HCT116 (cell line): ENCODE results near the gene PARM1. TPM values are rescaled to one million over a fixed set of nuclear protein-coding genes. Genes with fewer than 3 reads are reported as not detected.

ENCODE experiments used
- ATAC-seq: fragments of 200-7000 bp; cut with Tn5 transposase; 2 replicates; pipeline ENCODE4 v1.9.1; 2020; ENCODE audit warnings: mild to moderate bottlenecking, moderate library complexity
- BruUV-seq: library from RNA; stranded (reverse); fragments of 400-500 nt; replicated peaks from 2 replicates; lab custom pipeline; 2021; lab: Mats Ljungman, UMichigan
- CTCF ChIA-PET: fragments of 300-600 bp; sonication (Branson Sonifier 250); formaldehyde crosslinking; loops from one replicate; lab custom pipeline; 2021; ENCODE audit warnings: antibody characterized with exemption; lab: Charles Lee
- POLR2A ChIA-PET: fragments of 300-600, 350-600 bp; sonication (Branson Sonifier 250); formaldehyde crosslinking; loops from one replicate; lab custom pipeline; 2021; ENCODE audit warnings: antibody characterized with exemption; lab: Charles Lee
- RAD21 ChIA-PET, 2 experiments: fragments of 300-600 bp; sonication (Branson Sonifier 250); formaldehyde crosslinking; loops; one replicate each; lab custom pipeline; 2023; ENCODE audit warnings: low total read pairs in 2 of 2; ENCODE audit not compliant: uncharacterized antibody in 2 of 2, unreplicated experiment in 2 of 2, low non-redundant PET in 1 of 2; lab: Charles Lee
- DNase-seq: peaks from one replicate; pipeline ENCODE4 v3.0.0-alpha.2; 2010; ENCODE audit warnings: low read depth, low spot score
- H2AFZ ChIP-seq: fragments of 200-600 bp; shearing (Covaris generic), sonication (generic); 2 replicates; pipeline ENCODE4 v1.6.1; 2017; ENCODE audit warnings: low read depth, mixed run types, mixed read lengths, antibody characterized with exemption, low read length; ENCODE audit not compliant: poor library complexity, severe bottlenecking
- H3K27ac ChIP-seq: 2 replicates; pipeline ENCODE4 v1.5.1; 2012; ENCODE audit warnings: low read depth, low read length
- H3K27me3 ChIP-seq: fragments of 200-600 bp; sonication (generic); 2 replicates; pipeline ENCODE4 v1.6.1; 2016; ENCODE audit warnings: mixed run types, low read length, mixed read lengths; ENCODE audit not compliant: insufficient read depth
- H3K36me3 ChIP-seq, 2 experiments: fragments of 200-500 bp in 1 of 2; fragments of 200-600 bp in 1 of 2; sonication (Bioruptor generic) in 1 of 2; sonication (generic) in 1 of 2; 2 replicates each; pipeline versions ENCODE4 v1.5.1 to v1.6.1; 2014 to 2016; ENCODE audit warnings: low read length in 2 of 2, inconsistent platforms in 1 of 2, mixed read lengths in 1 of 2, mixed run types in 1 of 2; ENCODE audit not compliant: insufficient read depth in 2 of 2, control insufficient read depth in 1 of 2
- H3K4me1 ChIP-seq, 2 experiments: fragments of 200-600 bp in 1 of 2; sonication (generic) in 1 of 2; 2 replicates each; pipeline versions ENCODE4 v1.5.1 to v1.6.1; 2012 to 2017; ENCODE audit warnings: low read length in 2 of 2, inconsistent platforms in 1 of 2, mild to moderate bottlenecking in 1 of 2, mixed read lengths in 1 of 2, mixed run types in 1 of 2, moderate library complexity in 1 of 2; ENCODE audit not compliant: insufficient read depth in 2 of 2, control insufficient read depth in 1 of 2
- H3K4me2 ChIP-seq: fragments of 200-600 bp; sonication (generic); 2 replicates; pipeline ENCODE4 v1.6.1; 2017; ENCODE audit warnings: mixed run types, low read length, mixed read lengths
- H3K4me3 ChIP-seq, 2 experiments: fragments of 200-600 bp in 1 of 2; sonication (generic) in 1 of 2; replicated peaks in 1 of 2; 2 replicates each; pipeline ENCODE4 v1.5.1; 2011 to 2016; ENCODE audit warnings: low read length in 2 of 2, control low read depth in 1 of 2, low read depth in 1 of 2, mild to moderate bottlenecking in 1 of 2, mixed read lengths in 1 of 2, mixed run types in 1 of 2
- H3K79me2 ChIP-seq: fragments of 200-600 bp; sonication (generic); 2 replicates; pipeline ENCODE4 v1.6.1; 2017; ENCODE audit warnings: mild to moderate bottlenecking, mixed run types, low read length, moderate library complexity, mixed read lengths; ENCODE audit not compliant: insufficient read depth
- H3K9ac ChIP-seq: fragments of 200-600 bp; sonication (generic); 2 replicates; pipeline ENCODE4 v1.6.1; 2016; ENCODE audit warnings: low read length, mixed read lengths
- H3K9me2 ChIP-seq: fragments of 200-600 bp; sonication (generic), shearing (Covaris generic); 2 replicates; pipeline ENCODE4 v1.6.1; 2017; ENCODE audit warnings: mixed run types, mild to moderate bottlenecking, moderate library complexity; ENCODE audit not compliant: insufficient read depth
- H3K9me3 ChIP-seq, 2 experiments: fragments of 200-500 bp in 1 of 2; fragments of 200-600 bp in 1 of 2; sonication (Bioruptor generic) in 1 of 2; sonication (generic) in 1 of 2; 2 replicates each; pipeline ENCODE4 v1.6.1; 2014 to 2017; ENCODE audit warnings: low read length in 2 of 2, mixed read lengths in 2 of 2, inconsistent platforms in 1 of 2, low read depth in 1 of 2, mild to moderate bottlenecking in 1 of 2, mixed run types in 1 of 2, moderate library complexity in 1 of 2; ENCODE audit not compliant: control insufficient read depth in 1 of 2, insufficient read depth in 1 of 2
- H4K20me1 ChIP-seq: fragments of 200-600 bp; sonication (generic), shearing (Covaris generic); 2 replicates; pipeline ENCODE4 v1.6.1; 2017; ENCODE audit warnings: mixed run types, mild to moderate bottlenecking, moderate library complexity; ENCODE audit not compliant: insufficient read depth
- CBX3 ChIP-seq: IDR thresholded peaks from 2 replicates; pipeline ENCODE4 v1.6.1; 2012; ENCODE audit warnings: low read depth
- EZH2 ChIP-seq: fragments of 200-600 bp; sonication (generic); IDR thresholded peaks from 2 replicates; pipeline ENCODE4 v1.6.1; 2017; ENCODE audit warnings: antibody characterized with exemption, mixed run types
- EZH2phosphoT487 ChIP-seq: fragments of 200-600 bp; IDR thresholded peaks from 2 replicates; pipeline ENCODE4 v1.6.1; 2018; ENCODE audit warnings: antibody characterized with exemption, borderline replicate concordance
- FOSL1 ChIP-seq: IDR thresholded peaks from 2 replicates; pipeline ENCODE4 v1.6.1; 2012; ENCODE audit warnings: low read depth
- POLR2A ChIP-seq: IDR thresholded peaks from 2 replicates; pipeline ENCODE4 v1.7.0; 2011; ENCODE audit warnings: borderline replicate concordance; ENCODE audit not compliant: insufficient read depth, insufficient read length; ENCODE audit errors: extremely low read depth
- RAD21 ChIP-seq: IDR thresholded peaks from 2 replicates; pipeline ENCODE4 v1.6.1; 2012; ENCODE audit warnings: low read depth, mild to moderate bottlenecking
- TCF7L2 ChIP-seq: IDR thresholded peaks from 2 replicates; pipeline ENCODE4 v1.7.0; 2011; ENCODE audit warnings: borderline replicate concordance, inconsistent platforms; ENCODE audit not compliant: insufficient read depth, insufficient read length; ENCODE audit errors: extremely low read depth
- YY1 ChIP-seq: IDR thresholded peaks from 2 replicates; pipeline ENCODE4 v1.6.1; 2011; ENCODE audit warnings: low read length, low read depth, moderate library complexity, mild to moderate bottlenecking; ENCODE audit not compliant: insufficient replicate concordance; ENCODE audit errors: extremely low read depth
- ZFX ChIP-seq: fragments of 450-650 bp; IDR thresholded peaks from 2 replicates; pipeline ENCODE4 v1.6.1; 2017
- ZNF274 ChIP-seq: fragments of 200-500 bp; sonication (Bioruptor generic); IDR thresholded peaks from 2 replicates; pipeline ENCODE4 v1.6.1; 2014; ENCODE audit warnings: mild to moderate bottlenecking, low read depth, low read length, inconsistent platforms
- intact Hi-C: fragments of 100-400 bp; cut with micrococcal nuclease; formaldehyde crosslinking; loops from 2 replicates; pipeline ENCODE4 v1.10.0; 2022
- total RNA-seq: library from RNA; stranded (reverse); gene quantifications from one replicate; pipeline ENCODE4 v1.2.1, GENCODE V29; 2021; ENCODE audit not compliant: unreplicated experiment
- TF ChIP-seq, protein P1 (sequence below): IDR thresholded peaks from 2 replicates; pipeline ENCODE4 v1.6.1; 2012; ENCODE audit warnings: low read depth
- TF ChIP-seq, protein P2 (sequence below): IDR thresholded peaks from 2 replicates; pipeline ENCODE4 v1.6.1; 2011; ENCODE audit warnings: mild to moderate bottlenecking, low read length, moderate library complexity; ENCODE audit not compliant: insufficient replicate concordance; ENCODE audit errors: extremely low read depth
- TF ChIP-seq, protein P3 (sequence below): IDR thresholded peaks from 2 replicates; pipeline ENCODE4 v1.6.1; 2012
- TF ChIP-seq, protein P4 (sequence below): IDR thresholded peaks from 2 replicates; pipeline ENCODE4 v1.6.1; 2012

PARM1 gene
- total RNA-seq, 1 experiment from 2014 or later = 11.7 TPM

DNA sequence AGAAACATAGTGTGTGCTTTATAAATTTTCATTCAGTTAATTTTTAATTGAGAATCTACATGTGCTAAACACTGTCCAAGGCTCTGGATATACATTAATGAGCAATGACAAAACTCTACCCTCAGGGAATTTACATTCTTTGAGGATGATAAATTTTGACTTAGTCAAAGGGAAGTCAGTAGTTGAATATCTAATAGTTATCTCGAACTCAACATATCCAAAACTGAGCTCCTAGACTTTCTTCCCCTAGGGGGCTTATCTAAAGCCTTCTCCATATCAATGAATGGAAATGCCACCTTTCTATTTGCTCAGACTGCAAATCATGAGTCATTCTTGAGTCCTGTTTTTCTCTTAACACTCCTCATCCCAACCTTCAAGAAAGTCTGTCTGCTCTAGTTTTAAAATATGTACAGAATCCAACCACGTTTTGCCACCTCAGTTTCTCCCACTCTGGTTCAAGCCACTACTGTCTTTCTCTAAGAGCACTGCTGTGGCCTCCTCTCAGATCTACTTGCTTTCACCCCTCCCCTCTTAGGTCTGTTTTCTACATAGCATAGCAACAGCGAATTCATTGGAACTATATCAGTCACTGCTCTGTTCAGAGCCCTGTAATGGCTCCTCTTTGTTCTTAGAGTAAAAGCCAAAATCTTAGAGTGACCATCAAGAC is 9.5 kb downstream of the PARM1 start (continued):
- TF ChIP-seq, protein P1, sequence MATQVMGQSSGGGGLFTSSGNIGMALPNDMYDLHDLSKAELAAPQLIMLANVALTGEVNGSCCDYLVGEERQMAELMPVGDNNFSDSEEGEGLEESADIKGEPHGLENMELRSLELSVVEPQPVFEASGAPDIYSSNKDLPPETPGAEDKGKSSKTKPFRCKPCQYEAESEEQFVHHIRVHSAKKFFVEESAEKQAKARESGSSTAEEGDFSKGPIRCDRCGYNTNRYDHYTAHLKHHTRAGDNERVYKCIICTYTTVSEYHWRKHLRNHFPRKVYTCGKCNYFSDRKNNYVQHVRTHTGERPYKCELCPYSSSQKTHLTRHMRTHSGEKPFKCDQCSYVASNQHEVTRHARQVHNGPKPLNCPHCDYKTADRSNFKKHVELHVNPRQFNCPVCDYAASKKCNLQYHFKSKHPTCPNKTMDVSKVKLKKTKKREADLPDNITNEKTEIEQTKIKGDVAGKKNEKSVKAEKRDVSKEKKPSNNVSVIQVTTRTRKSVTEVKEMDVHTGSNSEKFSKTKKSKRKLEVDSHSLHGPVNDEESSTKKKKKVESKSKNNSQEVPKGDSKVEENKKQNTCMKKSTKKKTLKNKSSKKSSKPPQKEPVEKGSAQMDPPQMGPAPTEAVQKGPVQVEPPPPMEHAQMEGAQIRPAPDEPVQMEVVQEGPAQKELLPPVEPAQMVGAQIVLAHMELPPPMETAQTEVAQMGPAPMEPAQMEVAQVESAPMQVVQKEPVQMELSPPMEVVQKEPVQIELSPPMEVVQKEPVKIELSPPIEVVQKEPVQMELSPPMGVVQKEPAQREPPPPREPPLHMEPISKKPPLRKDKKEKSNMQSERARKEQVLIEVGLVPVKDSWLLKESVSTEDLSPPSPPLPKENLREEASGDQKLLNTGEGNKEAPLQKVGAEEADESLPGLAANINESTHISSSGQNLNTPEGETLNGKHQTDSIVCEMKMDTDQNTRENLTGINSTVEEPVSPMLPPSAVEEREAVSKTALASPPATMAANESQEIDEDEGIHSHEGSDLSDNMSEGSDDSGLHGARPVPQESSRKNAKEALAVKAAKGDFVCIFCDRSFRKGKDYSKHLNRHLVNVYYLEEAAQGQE = no peak

DNA sequence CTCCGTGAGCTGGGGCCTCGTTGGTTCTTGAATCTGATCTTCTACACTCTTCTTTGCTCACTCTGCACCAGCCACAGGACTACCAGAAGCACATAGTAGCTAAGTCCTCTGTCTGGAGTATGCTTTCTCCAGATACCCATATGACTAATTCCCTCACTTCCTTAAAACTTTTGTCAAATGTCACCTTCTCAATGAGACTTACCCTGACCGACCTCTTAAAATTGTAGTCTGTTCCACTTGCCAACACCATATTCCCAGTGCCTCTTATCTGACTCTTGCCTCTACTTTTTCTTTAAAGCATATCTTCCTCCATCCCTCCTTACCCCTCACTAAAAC is 10.0 kb downstream of the PARM1 start:
- no TSS peak for BruUV-seq
- no peaks in the 10 kb centered on the region for H3K27me3 ChIP-seq
- no peaks in the 10 kb centered on the region for H3K36me3 ChIP-seq
- TF ChIP-seq RAD21 (no peak), EZH2 (no peak), FOSL1 (no peak), ZFX (no peak), YY1 (no peak), CBX3 (no peak), POLR2A (no peak), EZH2phosphoT487 (no peak), ZNF274 (no peak), TCF7L2 (no peak)
- TF ChIP-seq, protein P2, sequence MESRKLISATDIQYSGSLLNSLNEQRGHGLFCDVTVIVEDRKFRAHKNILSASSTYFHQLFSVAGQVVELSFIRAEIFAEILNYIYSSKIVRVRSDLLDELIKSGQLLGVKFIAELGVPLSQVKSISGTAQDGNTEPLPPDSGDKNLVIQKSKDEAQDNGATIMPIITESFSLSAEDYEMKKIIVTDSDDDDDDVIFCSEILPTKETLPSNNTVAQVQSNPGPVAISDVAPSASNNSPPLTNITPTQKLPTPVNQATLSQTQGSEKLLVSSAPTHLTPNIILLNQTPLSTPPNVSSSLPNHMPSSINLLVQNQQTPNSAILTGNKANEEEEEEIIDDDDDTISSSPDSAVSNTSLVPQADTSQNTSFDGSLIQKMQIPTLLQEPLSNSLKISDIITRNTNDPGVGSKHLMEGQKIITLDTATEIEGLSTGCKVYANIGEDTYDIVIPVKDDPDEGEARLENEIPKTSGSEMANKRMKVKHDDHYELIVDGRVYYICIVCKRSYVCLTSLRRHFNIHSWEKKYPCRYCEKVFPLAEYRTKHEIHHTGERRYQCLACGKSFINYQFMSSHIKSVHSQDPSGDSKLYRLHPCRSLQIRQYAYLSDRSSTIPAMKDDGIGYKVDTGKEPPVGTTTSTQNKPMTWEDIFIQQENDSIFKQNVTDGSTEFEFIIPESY = no peak
- TF ChIP-seq, protein P3, sequence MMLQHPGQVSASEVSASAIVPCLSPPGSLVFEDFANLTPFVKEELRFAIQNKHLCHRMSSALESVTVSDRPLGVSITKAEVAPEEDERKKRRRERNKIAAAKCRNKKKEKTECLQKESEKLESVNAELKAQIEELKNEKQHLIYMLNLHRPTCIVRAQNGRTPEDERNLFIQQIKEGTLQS = no peak
- TF ChIP-seq, protein P4, sequence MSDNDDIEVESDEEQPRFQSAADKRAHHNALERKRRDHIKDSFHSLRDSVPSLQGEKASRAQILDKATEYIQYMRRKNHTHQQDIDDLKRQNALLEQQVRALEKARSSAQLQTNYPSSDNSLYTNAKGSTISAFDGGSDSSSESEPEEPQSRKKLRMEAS = no peak
- H3K79me2 ChIP-seq = no peaks in the 10 kb centered on the region
- RAD21 ChIA-PET = no interaction called here
- DNase-seq (no peak), ATAC-seq (no peak)
- no peaks in the 10 kb centered on the region for H3K9me2 ChIP-seq
- H2AFZ ChIP-seq = no peak overlapping the region
- CTCF ChIA-PET = interaction anchor here (1.0 to 2.5 kb wide), 2 partner anchors 10 kb away, joined by 5 to 9 read pairs; partner anchors contain the start of gene PARM1
- H3K4me3 ChIP-seq = no peak overlapping the region
- no peak overlapping the region for H3K4me2 ChIP-seq
- intact Hi-C loops = no loop called here
- POLR2A ChIA-PET = no interaction called here
- no peaks in the 10 kb centered on the region for H3K9me3 ChIP-seq
- no peaks in the 10 kb centered on the region for H4K20me1 ChIP-seq
- H3K27ac ChIP-seq = no peak overlapping the region
- no peaks in the 10 kb centered on the region for H3K4me1 ChIP-seq
- no peak overlapping the region for H3K9ac ChIP-seq
